NCI-H128 (cell line): Measurements from ENCODE around the gene CFAP97.
"Not testable (repeated sequence)": the region's sequence is repeated elsewhere in the genome, so short reads cannot be mapped to it uniquely, and the experiment has no call there.

Experiments used
- DNase-seq: peaks from one replicate; lab custom pipeline; 2025; ENCODE audit not compliant: unreplicated experiment; lab: John Stamatoyannopoulos, UW

CFAP97 gene

DNA sequence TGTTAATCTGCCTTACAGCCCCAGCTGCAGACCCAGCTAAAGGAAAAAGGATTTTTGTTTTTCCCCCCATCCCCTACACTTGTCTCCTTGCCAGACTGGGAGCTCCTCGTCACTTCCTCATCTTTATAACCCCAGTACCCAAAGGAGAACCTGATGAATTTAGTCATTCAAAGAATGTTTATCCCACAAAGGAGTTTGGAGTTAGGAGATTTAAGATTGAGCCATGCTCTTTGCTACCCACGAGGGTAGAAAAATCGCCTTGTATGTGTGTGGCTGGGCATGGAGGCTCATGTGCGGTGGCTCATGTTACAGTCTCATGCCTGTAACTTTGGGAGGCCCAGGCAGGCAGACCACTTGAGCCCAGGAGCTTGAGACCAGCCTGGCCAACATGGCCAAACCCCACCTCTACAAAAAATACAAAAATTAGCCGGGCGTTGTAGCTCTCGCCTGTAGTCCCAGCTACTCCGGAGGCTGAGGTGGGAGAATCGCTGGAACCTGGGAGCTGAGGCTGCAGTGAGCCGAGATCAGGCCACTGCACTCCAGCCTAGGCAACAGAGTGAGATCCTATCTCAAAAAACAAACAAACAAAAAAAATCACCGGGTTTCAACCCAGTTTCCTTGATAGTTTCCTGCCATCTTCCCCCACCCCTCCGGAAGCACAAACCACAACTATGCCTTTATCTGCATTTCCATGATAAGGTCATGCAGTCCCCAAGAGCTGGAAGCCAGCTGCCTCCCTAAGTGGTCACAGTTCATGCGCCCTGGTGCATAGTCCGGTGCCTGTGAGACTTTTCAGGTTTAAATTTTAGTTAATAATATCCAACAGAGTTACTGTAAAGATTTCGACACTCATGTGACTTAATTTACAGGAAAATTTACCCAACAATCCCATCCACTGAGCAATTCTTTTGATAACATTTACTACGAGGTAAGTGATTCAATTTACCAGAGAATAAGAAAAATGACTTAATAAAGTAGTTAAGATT is 1.5 kb downstream of the CFAP97 start:
- DNase-seq: no peak

DNA sequence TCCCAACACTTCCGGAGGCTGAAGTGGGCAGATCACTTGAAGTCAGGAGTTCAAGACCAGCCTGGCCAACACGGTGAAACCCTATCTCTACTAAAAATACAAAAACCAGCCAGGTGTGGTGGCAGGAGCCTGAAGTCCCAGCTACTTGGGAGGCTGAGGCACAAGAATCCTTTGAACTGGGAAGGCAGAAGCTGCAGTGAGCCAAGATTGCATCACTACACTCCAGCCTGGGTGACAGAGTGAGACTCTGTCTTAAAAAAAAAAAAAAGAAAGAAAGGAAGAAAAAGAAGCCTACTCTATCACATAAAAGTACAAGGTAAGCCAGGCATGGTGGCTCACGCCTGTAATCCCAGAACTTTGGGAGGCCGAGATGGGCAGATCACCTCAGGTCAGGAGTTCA is 5.6 kb downstream of the CFAP97 start:
- DNase-seq: not testable (repeated sequence)

DNA sequence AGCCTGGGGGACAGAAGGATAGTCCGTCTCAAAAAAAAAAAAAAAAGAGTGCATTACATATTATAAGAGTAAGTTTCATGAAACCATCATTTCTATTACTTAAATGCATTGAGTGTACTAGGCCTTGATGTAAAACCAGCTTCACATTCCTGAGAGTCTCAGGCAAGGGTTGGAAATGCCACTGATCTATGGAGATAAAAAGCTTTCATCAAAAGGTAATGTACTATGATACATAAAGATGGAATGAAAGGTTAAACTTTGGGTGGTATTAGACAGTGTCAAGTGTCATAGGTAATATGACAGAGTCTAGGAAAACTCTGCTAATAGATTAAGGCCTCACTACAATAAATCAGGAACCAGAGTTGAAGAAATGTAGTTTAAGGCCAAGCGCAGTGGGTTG is 7.4 kb downstream of the CFAP97 start:
- DNase-seq: no peak

DNA sequence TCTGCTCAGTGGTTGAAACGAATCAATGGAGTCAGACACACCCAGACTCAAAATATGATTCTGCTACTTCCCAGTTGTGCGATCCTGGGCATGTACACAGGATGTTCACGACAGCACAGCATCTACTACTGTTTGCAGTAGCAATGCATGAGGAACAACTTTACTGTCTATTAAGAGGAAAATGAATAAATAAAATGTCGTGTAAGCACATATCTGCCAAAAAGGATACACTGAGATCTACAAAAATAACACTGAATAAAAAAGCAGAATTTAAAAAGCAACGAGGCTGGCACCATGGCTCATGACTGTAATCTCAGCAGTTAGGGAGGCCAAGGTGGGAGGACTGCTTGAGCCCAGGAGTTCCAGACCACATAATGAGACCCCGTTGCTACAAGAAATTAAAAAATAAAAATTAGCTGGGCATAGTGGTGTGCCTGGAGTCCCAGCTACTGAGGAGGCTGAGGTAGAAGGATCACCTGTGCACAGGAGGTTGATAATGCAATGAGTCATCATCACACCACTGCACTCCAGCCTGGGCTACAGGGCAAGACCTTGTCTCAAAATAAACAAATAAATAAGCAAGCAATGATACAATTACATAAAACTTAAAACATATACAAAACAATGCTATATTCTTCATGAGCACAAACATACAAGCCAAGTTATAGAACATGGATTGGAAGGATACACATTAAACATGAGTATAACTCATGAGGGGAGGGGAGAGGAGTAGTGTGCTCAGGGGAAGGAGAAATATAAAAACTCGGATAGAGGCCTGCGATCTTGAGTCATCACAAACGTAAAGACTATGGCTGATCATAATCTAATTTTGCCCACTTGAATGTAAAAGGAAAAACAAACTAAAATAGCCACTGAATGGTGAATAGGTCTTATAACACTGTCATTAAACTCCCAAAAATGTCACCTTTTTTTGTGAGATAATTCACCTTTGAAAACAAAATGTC is 8.6 kb downstream of the CFAP97 start:
- no peak for DNase-seq

- no peak for DNase-seq
Measured at GRCh38 chr4:185192059-185192458, 11.7 kb downstream of the CFAP97 start.

DNA sequence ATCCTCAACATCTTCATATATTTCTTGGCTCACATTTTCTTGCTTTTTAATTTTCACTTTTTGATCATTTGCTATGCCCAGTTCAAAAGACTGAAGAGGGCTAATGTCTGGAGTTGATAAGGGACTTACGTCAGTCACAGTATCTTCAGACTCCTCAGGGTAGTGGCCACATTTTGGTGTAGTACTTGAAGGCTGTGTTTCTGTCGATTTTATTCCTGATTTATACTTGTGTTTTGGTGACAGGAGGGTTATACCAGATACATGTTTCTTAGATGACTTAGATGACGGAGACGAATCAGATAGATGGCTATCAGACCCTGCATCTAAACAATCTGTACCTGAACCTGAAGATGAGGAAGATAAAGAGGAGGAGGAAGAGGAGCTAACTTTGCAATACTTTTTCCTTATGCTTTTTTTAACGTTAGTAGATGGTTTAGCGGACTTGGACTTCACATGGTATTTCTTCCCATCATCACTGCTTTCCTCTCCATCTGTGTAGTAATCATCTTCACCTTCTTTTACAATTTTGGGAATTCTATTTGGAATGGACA is 13.4 kb downstream of the CFAP97 start:
- DNase-seq: no peak

DNA sequence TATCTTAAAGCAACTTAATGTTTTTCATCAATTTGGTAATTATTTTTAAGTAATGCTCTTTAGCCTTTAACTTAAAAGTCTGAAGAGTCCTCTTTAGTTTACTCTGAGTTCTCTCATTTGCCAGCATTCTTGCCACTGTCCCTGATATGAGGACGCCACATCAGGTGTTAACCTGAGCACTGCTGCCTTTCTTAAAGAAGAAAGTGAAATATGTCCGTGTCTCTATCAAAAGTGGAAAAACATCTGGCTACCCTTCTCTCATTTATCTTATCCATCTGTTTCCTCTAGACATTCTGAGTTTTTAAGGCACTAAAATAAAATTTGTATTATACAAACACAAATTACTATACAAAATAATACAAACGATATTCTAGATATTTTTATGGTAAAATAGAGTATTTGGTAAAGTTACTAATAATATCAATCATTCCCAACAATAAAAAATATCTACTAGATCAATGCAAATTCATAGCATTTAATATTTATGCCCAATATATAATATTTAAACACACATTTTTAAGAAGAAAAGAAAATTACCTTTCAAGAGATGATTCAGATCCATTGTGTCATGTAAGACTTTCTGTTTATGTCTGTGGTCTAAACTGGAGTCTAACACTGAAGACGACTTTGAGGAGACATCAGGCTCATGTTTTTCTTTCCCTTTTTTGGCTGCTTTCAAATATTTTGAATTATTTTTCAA is 14.0 kb downstream of the CFAP97 start:
- no peak for DNase-seq

GRCh38 chr4:185186769-185187168 is 17.0 kb downstream of the CFAP97 start:
- no peak for DNase-seq

DNA sequence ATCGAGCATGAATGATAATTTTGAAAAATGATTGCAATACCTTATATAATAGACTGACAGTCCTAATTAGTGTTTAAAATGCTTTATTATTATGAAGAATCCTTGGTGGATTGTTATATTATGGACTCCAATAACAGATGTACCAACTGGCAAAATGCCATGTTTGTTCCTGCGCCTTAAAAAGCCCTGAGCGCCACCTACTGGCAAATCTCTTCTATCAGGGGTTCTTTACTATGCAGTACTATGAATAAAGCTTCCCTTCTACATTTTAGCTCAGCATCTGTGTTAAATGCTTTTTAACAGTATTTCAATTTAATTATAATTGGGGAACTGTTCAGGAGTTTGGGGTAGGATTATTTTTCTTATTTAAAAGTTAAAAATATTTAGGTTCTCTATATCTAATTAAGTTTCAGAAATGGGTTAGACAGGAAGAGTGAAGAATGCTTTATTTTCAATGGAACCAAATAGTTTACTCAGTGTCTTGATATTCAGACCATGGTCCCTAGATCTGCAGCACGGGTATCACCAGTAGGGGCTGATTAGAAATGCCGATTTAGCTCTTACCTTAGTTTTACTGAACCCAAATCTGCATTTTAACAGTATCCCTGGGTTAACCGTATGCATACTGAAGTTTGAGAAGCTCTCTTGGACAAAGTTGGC is 20.0 kb downstream of the CFAP97 start:
- DNase-seq: peak; percentile 65

DNA sequence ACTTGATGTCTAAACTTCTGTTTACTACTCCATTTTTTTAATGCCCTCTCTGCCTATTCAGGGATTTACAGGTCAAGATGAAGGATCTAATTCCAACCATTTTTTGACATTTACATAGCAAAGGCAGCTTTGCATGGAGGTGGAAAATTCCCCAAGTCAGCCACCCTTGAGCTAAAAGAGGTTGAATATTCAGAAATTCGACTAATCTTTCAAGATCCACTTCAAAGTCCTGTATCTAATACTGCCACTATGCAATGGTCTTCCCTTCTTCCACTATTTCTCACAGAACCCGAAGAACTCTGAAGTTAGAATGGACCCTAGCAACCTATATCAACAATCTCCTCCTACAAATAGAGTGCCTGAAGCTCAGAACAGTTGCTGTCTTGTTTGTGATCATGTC is 21.6 kb downstream of the CFAP97 start:
- no peak for DNase-seq

GRCh38 chr4:185179488-185179887 is 24.3 kb downstream of the CFAP97 start:
- no peak for DNase-seq

- no peak for DNase-seq
Measured at GRCh38 chr4:185171373-185172071, 32.3 kb downstream of the CFAP97 start.

DNA sequence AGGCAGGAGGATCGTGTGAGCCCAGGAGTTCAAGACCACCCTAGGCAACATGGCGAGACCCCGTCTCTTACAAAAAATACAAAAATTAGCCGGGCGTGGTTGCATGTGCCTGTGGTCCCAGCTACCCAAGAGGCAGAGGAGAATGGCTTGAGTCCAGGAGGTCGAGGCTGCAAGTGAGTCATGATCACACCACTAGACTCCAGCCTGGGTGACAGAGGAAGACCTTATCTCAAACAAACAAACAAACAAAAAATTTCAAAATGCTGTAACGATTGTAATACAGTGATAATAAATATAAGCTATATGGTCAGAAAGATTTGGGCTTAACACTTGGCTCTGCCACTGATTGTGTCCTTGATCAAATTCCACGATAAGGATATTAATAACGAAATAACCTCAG is 36.6 kb downstream of the CFAP97 start:
- no peak for DNase-seq

DNA sequence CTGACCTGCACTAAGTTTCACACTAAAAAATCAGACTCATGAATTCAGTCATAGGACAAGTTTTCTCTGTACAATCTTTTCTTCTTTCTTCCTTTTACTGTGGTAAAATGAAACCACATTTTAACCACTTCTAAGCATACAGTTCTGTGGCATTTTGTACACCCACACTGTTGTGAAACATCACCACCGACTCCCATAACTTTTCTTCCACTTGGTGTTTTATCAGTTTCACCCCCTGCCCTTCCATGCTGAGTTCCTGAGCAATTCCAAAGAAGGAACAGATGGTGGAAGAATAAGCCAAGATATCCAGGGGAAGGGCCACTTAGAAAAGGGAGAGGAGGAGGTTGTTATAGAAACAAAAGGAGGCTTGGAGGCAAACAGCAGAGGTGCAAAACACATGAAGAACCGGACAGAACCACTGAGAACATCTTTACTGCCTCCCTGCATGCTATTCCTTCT is 38.2 kb downstream of the CFAP97 start:
- no peak for DNase-seq

DNA sequence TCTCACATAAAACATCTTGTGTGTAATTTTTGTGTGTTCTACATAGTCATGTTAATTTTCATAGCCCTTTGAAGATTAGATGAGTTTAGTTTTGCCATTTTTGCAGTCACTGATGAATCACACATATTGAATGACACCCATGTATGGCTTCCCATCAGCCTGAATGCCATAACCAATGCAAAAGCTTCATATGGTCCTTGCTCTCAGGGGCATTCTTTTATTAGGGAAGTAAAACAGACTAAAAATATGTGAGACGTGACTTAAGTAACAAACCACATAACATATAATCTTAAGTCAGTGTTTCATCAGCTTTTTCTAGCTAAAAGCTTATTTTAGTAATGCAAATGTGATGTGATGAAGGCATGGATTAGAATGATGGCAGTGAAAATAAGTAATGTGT is 52.5 kb downstream of the CFAP97 start:
- DNase-seq: no peak

GRCh38 chr4:185149392-185149791 is 54.4 kb downstream of the CFAP97 start:
- DNase-seq: no peak

- no peak for DNase-seq
Measured at GRCh38 chr4:185145572-185145971, 58.2 kb downstream of the CFAP97 start.

GRCh38 chr4:185144601-185145240 is 59.1 kb downstream of the CFAP97 start:
- DNase-seq: no peak

DNA sequence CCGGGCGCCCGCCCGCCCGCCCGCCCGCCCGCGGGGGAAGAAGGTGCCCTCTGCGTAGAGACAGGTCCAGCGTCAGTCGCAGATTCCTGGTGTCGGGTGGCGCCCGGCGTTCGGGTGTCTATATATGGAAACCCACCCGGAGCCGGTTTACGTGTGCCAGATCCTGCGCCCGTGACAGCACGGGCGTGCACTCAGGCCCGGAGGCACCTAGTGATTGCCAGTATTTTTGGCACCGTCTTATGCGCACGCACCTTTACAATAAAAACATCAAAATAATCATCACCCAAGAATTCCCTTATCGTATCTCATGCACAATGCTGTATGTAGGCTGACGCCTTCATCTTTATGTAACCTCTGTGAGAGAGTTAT is 60.2 kb downstream of the CFAP97 start:
- DNase-seq: peak; percentile 1
